BE2C (cell line): ENCODE measurements around the gene B9D1.

Experiments
- DNase-seq: peaks from one replicate; pipeline ENCODE4 v3.0.0-alpha.2; 2020
- H3K27me3 ChIP-seq: fragments of 250-450 bp; sonication (Bioruptor Pico); 2 replicates; pipeline ENCODE4 v1.5.1; 2020; ENCODE audit warnings: mild to moderate bottlenecking
- H3K36me3 ChIP-seq: fragments of 250-450 bp; sonication (Bioruptor Pico); 2 replicates; pipeline ENCODE4 v1.5.1; 2020; ENCODE audit warnings: mild to moderate bottlenecking
- H3K4me1 ChIP-seq: fragments of 250-450 bp; sonication (Bioruptor Pico); 2 replicates; pipeline ENCODE4 v1.5.1; 2020
- H3K4me3 ChIP-seq: 2 replicates; pipeline ENCODE4 v1.5.1; 2011; ENCODE audit warnings: low read depth, low read length
- H3K9me3 ChIP-seq: fragments of 250-450 bp; sonication (Bioruptor Pico); 2 replicates; pipeline ENCODE4 v1.5.1; 2020
- TF ChIP-seq, protein P1 (sequence below): IDR thresholded peaks from 2 replicates; pipeline ENCODE4 v1.5.1; 2012; ENCODE audit warnings: mild to moderate bottlenecking, low read depth, low read length

The B9D1 gene

DNA sequence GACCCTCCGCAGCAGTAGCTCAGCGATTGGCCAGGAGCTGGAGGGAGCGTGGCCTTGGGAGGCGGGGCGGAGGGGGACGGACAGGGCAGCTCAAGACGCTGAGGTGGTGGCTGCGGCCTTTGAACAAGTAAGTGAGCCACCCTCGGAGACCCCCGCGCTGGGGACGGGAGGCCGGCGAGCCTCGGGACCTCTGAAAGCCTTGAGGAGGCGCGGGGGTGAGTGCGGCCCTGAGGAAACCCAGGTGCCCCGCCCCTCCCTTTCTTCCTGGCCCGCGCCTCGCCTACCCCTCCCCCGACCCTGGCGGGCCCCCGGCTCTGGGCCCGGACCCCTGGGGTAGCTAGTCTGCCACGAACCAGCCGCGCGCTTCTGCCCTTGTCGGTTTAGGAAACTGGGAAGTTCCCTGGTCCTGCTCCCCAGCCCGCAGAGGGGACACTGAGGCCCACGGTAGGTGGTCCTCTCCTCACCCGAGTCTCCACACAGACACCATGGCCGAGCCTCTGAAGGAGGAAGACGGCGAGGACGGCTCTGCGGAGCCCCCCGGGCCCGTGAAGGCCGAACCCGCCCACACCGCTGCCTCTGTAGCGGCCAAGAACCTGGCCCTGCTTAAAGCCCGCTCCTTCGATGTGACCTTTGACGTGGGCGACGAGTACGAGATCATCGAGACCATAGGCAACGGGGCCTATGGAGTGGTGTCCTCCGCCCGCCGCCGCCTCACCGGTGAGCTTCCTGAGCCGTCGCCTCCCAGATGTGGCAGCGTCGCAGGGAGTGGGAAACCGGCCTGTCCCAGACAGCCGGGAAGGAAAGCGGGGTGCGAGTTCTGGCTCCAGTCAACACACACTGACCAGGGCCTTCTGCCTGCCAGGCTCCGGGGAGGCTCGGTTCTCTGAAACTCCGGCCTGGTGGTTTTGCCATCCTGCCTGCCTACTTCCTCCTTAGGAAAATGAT lies 16.2 kb upstream of the B9D1 start, which contains the start of gene MAPK7:
MAPK7 (plus strand) TSS at position 83 of the 945 bp plus-strand sequence; CDS start at position 486, 403 bp downstream.
- no peaks in the 10 kb centered on the region for H3K27me3 ChIP-seq
- TF ChIP-seq, protein P1, sequence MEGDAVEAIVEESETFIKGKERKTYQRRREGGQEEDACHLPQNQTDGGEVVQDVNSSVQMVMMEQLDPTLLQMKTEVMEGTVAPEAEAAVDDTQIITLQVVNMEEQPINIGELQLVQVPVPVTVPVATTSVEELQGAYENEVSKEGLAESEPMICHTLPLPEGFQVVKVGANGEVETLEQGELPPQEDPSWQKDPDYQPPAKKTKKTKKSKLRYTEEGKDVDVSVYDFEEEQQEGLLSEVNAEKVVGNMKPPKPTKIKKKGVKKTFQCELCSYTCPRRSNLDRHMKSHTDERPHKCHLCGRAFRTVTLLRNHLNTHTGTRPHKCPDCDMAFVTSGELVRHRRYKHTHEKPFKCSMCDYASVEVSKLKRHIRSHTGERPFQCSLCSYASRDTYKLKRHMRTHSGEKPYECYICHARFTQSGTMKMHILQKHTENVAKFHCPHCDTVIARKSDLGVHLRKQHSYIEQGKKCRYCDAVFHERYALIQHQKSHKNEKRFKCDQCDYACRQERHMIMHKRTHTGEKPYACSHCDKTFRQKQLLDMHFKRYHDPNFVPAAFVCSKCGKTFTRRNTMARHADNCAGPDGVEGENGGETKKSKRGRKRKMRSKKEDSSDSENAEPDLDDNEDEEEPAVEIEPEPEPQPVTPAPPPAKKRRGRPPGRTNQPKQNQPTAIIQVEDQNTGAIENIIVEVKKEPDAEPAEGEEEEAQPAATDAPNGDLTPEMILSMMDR: no peak
- no peak for DNase-seq

DNA sequence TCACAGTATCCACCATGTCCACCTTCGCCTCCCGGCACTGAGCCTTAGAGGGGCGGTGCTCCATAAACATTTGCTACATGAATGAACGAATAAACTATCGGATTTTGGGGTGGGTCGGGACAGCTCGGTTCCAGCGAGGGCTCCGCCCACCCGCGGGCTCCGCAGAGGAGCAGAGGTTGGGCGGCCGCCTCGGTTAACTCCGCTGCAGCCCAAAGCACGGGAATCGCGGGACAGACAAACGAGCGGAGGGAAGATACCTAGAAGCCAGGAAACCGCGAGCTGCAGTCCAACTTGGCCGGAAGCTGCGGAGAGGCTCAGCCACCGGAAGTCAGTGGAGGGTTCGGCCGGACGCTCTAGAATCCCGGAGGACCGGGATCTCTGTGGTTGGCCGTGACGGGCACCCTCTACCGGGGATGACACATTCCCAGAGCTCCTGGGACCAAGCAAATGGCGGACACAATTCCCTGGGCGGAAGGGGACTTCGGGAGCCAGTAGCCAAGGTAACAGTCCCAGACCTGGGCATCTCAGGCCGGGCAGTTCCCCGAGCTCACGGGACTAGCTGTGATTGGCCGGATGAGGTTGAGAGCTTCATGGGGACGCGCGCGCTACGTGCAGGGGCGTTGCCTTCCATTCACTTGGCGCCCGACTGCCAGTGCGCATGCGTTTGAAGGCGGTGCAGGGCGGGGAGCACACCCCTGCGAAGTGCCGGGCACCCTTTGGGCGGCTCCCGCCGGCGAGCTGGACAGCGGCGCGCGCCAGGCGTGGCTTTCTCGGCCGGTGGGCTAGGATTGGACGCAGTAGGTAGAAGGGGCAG lies 15.3 kb upstream of the B9D1 start:
- Histone ChIP-seq H3K27me3 (no peaks in the 10 kb centered on the region), H3K9me3 (no peaks in the 10 kb centered on the region), H3K36me3 (peaks cover 6% of the 10 kb centered on the region; the same call in 1 of the 2 replicates), H3K4me1 (no peaks in the 10 kb centered on the region), H3K4me3 (peak overlapping the region; percentile 78)
- peak; percentile 94 for DNase-seq
- TF ChIP-seq, protein P1: no peak

More for the DNA sequence above, 16.2 kb upstream of the B9D1 start, which contains the start of gene MAPK7:
- Histone ChIP-seq H3K36me3 (peaks cover 6% of the 10 kb centered on the region; the same call in 1 of the 2 replicates), H3K9me3 (no peaks in the 10 kb centered on the region), H3K4me1 (no peaks in the 10 kb centered on the region), H3K4me3 (peak within 1 kb of the TSS; percentile 78)

DNA sequence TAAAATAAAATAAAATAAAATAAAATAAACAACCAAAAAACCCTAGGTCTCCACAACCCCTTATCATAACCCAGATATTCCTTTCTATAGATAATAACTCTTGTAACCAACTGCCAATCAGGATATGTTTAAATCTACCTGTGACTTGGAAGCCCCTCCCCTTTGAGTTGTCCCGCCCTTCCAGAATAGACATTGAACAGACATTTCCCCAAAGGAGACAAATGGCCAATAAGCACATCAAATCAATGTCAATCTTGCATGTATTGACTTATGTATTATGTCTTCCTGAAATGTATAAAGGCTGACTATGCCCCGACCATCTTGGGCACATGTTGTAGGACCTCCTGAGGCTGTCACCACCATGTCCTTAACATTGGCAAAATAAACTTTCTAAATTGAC lies 14.3 kb upstream of the B9D1 start:
- Histone ChIP-seq H3K36me3 (peaks cover 6% of the 10 kb centered on the region; the same call in 1 of the 2 replicates), H3K9me3 (no peaks in the 10 kb centered on the region), H3K4me3 (peak overlapping the region; percentile 78), H3K4me1 (no peaks in the 10 kb centered on the region), H3K27me3 (no peaks in the 10 kb centered on the region)
- TF ChIP-seq, protein P1: no peak
- DNase-seq: no peak

DNA sequence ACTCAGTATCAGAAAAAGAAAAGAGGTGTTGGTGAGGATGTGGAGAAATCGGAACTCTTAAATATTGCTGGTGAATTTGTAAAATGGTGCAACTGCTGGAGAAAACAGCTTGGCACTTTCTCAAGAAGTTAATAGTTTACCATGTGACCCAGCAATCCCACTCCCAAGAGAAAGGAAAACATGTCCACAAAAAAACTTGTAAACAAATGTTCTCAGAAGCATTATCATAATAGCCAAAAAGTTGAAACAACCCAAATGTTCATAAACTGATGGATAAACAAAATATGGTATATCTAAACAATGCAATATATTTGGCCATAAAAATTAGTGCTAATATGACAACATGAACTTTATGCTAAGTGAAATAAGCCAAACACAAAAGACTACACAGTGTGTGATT lies 13.2 kb upstream of the B9D1 start:
- Histone ChIP-seq H3K27me3 (no peaks in the 10 kb centered on the region), H3K4me3 (no peak overlapping the region), H3K9me3 (no peaks in the 10 kb centered on the region), H3K36me3 (no peaks in the 10 kb centered on the region; the same call in 1 of the 2 replicates), H3K4me1 (no peaks in the 10 kb centered on the region)
- no peak for DNase-seq
- TF ChIP-seq, protein P1: no peak

DNA sequence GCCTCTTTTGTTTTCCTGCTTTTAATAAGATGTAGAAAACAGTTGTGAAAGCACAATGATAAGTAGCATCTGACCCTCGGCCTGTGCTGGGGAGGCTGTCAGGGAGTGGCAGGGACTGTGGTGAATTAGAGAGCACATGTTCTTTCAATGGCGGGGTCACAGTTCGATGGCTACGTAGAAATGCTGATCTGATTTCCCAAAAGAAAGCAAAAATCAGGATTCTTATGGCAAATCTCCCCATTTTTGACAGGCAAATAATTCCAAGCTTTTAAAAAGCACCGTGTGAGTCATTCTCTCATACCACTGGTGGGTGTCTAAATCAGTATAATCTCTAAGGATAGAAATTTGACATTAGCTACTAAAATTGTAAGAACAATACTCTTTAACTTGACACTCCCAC lies 11.6 kb upstream of the B9D1 start:
- no peak for DNase-seq
- Histone ChIP-seq H3K4me1 (no peaks in the 10 kb centered on the region), H3K4me3 (no peak overlapping the region), H3K9me3 (no peaks in the 10 kb centered on the region), H3K27me3 (no peaks in the 10 kb centered on the region), H3K36me3 (no peaks in the 10 kb centered on the region)
- TF ChIP-seq, protein P1: no peak
